RPMI7951 (cell line): ENCODE results near the gene CCIN. TPM values are rescaled to one million over a fixed set of nuclear protein-coding genes. Genes with fewer than 3 reads are reported as not detected.

Experiments used
- DNase-seq: peaks from one replicate; pipeline ENCODE4 v3.0.0-alpha.2; 2012; ENCODE audit warnings: low read depth
- total RNA-seq: library from RNA; depleted of rRNA; stranded (reverse); fragments of >200 nt; shearing (Covaris generic); gene quantifications from 2 replicates; pipeline ENCODE4 v1.2.3, GENCODE V29; 2014

Gene CCIN
- total RNA-seq, 1 experiment from 2014 or later = 0.24 TPM

DNA sequence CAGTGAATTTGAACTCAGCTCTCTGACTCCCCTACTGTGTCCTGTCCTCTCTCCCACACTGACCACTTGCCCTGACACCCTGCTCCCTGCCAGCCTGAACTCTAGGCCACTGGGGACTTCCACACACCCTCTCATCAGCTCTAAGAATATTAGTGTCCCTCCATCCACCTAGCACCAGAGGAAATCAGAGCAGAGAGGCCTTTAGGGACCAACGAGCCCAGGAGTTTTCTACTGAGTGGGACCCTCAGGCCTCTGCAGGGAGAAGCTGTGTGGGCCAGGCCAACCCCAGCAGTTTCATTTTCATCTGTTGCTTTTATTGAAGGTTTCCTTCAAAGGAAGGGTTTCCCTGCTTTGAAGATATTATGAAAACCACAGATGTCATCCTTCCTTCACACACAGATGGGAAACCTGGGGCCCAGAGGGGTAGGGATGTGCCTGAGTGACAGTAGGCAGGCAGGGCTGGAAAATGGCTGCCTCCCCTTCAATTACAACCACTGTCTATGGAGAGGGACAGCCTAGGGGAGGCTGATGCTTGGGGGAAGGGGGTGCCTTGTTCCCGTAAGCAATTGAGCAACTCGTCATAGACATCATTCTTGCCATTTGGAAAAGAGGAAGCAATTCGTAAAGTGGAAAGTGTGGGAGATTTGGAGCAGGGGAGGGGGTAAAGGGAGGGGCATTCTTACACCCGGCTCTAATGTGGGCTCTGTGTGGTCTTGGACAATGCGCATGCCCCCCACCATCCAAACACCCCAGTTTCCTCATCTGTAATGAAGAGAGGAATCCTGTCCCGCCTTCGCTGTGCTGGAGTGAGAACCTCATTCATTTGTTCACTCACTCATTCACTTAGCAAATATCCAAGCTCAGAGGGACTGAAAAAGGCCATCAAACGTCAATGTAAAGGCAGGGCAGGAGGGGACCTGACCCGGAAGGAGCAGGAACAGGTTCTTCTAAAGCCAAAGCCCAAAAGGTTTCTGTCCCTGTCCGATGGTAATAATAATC is 28.8 kb upstream of the CCIN start:
- DNase-seq = no peak

DNA sequence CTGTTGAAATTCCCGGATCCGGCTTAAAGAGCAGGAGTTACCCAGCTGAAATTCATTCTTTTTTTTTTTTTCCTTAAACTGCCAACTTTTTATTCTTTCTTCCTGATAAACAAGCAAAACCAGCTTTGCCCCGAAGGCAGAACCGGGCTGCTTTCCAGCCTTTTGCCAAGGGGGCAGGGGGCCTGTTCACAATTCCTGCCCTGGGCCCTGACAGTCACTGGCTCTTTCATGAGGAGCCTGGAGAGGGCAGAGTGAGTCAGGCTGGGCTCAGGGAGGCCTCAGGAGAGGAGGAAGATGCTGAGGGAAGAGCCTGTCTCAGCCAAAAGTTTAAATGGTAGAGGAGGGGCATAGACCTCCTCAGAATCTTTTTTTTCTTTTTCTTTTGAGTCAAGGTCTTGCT is 27.9 kb upstream of the CCIN start:
- peak; percentile 43 for DNase-seq

DNA sequence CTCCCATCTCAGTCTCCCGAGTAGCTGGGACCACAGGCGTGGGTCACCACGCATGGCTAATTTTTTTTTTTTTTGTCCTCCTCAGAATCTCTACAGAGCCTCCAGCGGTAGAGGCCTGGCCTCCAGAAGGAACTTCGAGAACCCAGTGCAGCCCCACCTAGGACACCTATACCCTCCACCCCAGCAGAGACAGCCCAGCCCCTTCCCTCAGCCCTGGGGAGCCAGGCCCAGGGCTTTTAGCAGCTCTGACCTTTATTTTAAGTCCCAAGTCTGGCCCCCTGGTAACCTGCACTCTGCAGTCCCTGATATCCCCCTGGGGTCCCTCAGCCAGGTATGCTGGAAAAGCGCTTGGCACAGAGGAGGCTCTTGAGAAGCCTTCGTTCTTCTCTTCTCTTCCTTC is 27.4 kb upstream of the CCIN start:
- no peak for DNase-seq

DNA sequence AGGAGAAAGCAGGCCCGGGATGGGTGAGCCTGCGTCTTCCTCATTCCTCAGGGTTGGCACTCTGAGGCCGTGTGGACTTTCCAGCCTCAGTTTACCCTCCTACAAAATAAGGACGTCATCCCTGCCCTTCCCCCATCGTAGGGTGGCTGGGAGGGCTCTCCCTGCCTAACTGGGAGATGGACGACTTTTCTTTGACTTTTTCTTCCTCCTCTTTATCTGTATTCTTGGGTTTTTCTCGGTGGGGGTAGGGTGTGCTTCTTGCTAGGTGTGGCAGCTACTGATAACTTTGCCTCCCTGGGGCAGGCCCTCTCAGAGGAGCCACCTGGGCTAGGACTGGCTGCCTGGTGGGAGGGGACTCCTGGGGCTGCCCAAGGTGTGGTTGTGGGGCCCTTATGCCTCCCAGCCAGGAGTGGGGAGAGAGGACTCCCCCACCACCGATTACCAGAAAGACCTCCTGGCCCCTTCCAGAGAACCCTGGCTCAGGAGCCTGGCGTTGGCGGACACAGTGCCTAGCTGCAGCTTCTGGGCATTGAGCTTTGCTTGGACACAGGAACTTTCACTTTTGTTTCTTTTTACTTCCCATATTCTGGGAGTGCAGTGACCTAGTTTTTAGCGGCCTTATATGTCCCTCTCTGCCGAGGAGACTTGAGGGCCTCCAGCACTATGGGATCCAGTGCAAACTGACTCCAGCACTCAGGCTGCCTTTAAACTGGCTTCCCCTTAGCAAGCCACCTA is 26.5 kb upstream of the CCIN start:
- peak; percentile 16 for DNase-seq

DNA sequence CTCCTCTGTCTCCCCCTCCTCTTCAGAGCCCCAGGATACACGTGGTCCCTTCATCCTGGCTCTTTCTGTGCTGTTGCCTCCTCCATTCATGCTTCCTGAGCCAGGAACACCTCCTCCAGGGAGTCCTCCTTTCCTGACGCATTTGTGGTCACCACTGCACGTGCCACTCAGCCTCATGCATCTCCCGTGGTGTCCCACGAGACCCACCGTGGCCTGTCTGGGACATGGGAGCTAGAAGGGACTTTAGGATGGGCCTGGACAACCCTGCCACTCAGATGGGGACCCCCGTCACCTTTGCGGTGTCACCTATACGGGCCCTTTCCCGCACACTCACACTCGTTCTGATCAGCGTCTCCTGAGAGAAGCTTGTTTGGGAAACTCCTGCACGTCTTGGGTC is 25.9 kb upstream of the CCIN start:
- no peak for DNase-seq

DNA sequence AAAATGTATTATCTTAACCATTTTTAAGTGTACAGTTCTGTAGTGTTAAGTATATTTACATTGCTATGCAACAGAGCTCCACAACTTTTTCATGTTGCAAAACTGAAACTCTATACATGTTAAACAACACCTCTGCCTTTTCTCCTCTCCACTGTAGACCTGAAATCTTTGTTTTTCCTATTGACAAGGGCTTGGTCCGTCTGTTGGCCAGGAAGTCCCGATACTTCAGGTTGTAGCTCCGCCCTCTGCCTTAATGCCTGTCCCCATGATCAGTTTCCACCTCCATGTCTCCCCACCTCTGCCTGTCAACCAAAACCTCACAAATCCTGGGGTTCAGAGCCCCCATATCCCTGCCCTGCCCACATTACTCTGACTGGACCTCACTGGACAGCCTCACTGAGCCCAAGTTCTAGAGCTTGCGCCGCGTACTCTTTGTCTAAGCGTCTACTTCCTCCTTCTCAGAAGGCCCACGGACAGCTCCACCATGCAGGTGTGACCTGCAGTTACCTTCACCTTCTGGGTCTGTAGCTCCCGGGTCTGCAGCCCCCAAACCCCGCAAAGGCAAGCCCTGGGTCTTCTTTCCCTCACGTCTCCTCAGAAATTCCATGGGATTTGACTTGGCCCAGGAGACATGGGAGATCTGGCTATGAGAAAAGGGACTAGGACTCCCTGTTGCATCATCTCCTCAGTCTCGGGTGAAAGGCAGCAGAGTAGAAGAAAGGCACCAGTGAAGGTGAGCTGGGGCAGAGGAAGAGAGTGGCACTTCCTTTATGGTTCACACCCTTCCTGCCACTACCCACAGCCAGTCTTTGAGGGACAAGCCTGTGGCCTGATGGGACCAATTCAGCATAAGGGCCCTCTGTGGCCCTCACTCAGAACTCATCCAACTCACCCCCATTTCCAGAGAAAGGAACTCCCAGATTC is 24.6 kb upstream of the CCIN start:
- DNase-seq = no peak

DNA sequence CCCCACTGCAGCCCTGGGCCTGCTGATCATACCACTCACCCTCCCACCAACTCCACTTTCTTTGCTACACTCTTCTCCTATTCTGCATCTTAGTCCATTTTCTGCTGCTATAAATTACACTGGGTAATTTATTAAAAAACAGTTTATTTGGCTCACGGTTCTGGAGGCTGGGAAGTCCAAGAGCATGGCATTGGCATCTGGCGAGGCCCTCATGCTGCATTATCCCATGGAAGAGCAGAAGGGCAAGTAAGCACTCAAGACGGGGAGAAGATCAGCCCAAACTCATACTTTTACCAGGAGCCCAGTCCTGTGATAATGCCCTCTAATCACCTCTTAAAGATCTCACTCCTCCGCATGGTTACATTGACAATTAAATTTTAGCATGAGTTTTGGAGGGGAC is 23.2 kb upstream of the CCIN start:
- no peak for DNase-seq

DNA sequence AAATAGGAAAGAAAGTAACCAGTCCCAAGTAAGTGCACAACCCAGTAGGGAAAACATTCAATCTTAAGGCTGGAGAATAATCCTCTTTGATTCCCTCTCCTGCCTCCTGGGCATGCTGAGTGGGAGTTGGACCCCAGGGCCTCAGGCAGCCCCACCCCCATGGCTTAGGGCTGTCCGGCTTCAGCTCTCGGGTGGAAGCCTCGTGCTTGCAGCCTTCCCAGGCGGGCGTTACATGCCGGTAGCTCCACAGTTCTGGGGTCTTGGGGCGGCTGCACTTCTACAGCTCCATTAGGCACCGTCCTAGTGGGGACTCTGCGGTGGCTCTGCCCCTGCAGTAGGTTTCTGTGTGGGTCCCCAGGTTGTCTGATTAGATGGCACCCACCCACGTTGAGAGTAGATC is 22.5 kb upstream of the CCIN start:
- no peak for DNase-seq

DNA sequence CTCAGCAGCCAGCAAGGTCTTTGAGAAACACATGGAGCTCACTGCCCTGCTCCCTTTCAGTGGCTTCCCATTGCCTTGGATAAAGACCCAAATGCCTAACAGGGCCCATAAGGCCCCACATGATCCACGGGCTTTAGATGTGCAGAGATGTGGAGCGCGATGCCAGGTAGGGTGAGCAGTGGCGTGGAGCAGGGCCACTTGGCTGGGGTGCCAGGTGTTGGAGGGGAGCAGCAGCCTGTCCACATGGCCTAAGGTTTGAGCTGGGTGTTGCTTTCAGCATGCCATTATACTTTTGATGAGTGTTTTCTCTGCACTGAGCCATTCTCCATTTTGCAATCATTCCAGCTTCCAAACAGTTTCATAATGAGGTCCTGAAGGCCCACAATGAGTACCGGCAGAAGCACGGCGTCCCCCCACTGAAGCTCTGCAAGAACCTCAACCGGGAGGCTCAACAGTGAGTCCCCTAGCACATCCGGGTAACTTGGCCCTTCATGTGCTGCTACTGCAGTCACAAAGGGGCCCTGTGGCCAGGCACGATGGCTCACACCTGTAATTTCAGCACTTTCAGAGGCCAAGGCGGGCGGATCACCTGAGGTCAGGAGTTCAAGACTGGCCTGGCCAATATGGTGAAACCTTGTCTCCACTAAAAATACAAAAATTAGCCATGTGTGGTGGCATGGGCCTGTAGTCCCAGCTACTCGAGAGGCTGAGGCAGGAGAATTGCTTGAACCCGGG is 21.6 kb upstream of the CCIN start:
- DNase-seq = no peak

DNA sequence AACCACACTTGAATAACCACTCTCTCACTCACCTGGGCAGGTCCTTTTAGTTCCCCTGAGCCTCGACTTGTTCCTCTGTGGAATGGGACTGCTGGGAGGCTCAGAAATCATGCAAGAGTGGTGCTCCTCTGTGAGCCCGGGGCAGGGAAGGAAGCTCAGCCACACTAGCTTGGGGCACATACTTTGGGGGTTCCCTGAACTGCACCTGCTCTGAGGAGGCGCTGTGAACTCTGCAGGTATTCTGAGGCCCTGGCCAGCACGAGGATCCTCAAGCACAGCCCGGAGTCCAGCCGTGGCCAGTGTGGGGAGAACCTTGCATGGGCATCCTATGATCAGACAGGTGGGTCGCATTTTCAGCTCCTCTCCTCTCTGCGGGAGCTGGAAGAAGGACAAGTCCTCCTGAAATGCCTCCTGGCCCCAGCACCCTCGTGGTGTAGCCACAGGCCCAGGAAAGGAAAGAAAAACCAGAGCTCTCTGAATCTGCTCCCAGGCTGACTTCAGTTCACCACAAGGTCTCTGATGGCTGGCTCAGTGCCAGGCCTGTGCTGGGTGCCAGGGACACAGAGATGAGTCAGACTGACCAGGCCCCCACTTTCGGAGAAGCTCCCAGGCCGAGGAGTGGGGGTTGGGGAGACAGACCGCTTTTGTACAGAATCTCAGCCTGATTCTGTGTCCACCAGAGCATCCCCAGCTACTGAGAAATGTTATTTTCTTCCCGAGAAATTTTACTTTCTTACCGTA is 20.7 kb upstream of the CCIN start:
- peak; percentile 98 for DNase-seq

DNA sequence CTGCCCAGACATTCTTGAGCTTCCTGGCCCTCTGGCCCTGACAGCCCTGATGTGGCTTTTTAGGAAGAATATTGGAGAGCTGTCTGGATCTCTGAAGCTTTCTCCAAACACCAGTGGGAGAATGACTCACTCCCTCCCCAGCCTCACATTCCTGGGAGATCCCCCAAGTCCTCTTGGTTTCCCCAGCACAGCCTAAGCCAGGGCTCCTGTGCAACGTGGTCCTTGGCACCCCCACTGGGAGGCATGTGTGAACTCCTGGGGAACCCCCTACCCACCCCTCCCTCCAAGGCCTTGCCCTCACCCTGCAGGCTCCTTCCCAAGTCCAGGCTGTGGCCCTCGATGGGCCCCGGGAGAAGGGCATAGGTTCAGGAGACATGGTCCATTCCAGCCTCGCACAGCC is 20.0 kb upstream of the CCIN start:
- peak; percentile 83 for DNase-seq

DNA sequence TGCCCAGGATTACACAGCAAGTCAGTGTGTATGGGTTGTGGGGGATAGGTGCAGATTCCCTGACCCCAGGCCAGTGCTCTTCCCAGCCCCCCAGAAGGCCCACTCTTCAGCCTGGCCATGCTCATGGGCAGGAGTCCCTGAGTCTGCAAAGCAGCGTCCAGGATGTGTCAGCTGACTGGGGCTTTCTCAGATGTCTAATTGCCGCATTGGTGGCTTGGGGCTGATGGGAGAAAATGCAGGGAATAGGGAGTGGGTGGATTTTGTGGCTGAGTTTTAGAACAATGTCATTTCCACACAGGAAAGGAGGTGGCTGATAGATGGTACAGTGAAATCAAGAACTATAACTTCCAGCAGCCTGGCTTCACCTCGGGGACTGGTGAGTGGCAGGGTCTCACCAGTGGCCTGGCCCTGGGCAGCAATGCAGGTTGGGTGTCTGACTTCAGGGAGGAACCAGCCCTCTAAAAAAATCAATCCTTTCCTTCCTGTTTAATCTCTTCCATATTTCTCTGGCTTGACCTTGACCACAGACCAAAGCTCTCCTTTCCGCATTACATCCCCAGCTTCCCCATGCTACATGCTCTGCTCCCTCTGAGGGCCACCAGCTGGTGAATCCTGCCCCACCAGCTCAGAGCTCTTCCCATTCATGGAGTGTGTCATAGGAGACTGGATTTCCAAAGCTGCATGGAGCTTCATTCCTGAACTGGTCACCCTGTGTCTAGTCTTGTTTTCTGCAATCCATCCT is 18.4 kb upstream of the CCIN start:
- DNase-seq = peak; percentile 35

DNA sequence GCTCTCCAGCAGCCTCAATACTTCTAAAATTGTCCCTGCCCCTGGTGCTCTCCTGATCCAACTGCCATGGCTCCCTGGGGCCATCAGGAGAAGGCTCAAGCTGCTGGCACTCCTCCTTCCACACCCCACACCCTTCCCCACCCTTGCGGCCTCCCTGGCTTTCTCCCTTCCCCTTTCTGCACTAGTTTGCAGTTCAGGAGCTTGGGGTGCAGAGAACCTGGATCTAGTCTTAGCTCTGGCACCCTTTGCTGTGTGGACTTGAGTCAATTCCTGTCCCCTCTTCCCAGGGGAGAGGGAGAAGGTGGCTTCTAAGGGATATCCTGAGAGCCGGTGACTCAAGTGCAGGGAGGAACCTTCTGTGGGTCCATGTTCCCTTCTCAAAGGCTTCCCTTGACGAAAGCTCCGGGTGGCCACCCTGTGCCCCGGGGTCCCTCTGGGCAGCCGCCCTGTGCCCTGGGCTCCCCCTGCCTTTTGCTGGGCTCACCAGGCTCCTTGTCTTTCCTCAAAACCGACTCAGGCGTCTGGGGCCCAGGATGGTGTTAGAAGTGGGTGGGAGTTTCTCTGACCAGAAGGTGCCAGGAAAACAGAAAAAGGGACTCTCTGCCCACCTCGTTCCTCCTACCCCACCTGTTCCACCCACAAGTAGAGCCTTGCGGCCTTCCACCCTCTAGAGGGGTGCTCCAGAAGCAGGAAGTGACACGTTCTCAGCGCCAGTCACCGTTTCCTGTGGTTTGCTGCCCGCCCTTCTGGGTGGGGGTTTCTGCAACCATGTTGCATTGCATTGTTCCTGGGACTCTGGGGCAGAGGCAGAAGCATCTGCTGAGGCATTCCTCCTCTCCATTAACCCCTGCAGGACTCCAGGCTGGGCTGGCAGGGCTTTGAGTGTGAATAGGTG is 17.6 kb upstream of the CCIN start:
- DNase-seq = peak; percentile 68

DNA sequence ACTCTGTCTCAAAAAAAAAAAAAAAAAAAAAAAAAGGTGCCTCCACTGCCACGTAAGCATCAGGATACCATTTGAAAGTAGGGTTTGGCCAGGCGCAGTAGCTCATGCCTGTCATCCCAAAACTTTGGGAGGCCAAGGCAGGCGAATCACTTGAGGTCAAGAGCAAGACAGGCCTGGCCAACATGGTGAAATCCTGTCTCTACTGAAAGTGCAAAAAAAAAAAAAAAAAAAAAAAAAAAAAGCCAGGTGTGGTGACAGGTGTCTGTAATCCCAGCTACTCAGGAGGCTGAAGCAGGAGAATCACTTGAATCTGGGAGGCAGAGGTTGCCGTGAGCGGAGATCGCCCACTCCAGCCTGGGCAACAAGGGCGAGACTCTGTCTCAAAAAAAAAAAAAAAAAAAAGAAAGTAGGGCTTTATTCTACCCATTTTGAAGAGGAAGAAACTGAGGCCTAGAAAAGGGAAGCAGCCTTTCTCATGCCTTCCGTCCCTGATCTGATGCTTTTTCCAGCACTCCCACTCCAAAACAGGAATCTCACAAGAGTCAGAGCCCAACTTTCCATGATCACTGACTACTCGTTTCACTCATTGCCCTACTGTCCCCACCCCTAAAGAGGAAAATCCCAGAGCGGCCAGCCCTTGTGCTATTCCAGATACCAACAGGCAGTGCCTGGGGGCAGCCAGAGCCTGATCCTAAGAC is 16.3 kb upstream of the CCIN start:
- no peak for DNase-seq

DNA sequence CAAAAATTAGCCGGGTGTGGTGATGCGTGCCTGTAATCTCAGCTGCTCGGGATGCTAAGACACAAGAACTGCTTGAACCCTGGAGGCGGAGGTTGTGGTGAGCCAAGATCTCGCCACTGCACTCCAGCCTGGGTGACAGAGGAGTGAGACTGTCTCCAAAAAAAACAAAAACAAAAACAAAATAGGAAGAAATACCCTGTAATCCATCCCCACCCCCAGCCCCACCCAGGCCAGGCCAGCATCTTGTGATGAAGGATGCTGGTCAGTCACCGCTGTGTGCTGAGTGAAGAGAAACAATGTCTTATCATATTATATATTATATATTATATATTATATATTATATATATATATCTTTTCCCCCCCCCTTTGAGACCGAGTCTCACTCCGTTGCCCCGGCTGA is 15.4 kb upstream of the CCIN start:
- DNase-seq = no peak

DNA sequence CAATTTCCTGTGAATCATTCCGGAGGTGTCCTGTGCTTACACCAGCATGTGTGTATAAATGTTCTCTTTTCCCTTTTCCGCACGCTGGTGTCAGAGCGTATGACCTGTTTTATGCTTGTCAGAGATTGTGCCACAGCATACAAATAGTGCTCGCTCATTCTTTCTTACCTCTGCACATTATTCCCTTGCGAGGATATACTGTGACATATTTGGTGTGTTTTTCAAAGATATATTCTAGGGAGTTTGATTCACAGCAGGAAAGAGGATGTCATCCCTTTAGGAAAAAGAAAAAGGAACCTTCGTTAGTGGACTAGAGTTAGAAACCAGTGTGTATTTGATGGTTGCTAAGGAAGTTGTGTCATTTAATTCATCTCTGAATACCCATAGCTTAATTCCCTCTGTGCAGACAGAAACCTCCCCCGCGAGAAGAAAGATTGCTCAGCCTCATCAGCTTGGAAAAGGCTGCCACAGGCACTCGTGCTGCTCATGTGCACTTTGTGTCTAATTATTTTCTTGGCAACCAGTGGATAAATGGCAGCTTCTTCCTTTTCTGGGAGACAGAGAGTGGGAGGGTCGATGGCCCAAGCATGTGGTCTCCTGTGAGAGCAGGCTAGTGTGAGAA is 14.7 kb upstream of the CCIN start:
- peak; percentile 78 for DNase-seq

DNA sequence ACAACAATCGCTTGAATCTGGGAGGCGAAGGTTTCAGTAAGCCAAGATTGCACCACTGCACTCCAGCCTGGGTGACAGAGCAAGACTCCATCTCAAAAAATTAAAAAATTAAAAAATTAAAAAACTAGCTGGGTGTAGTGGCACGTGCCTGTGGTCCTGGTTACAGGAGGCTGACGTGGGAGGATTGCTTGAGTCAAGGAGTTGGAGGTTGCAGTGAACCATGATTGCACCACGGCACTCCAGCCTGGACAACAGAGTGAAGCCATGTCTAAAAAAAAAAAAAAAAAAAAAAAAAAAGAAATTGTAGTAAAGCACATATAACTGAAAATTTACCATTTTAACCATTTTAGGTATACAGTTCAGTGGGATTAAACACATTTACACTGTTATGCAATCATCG is 13.1 kb upstream of the CCIN start:
- no peak for DNase-seq

DNA sequence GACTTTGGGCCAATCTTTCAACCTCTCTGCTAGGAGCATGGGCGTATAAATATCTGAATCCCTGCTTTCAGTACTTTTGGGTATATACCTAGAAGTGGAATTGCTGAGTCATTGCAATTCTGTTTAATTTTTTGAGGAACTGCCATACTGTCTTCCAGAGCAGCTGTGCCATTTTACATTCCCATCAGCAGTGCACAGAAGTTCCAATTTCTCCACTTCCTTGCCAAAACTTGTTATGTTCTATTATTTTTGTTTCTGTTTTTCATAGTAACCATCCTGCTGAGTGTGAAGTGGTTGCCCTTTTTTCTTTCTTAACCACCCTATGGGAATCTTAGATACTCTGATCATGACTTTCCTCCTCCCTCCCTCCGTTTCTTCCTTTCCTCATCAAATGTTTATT is 11.1 kb upstream of the CCIN start:
- DNase-seq = no peak
